GM21528 (cell line): ENCODE results near the gene CHRNA10.

Experiments
- ATAC-seq: cut with Tn5 transposase; IDR thresholded peaks from one replicate; pipeline ENCODE4 v1.9.1; 2021; ENCODE audit warnings: mild to moderate bottlenecking, moderate library complexity; ENCODE audit not compliant: unreplicated experiment, low FRiP score

CHRNA10 gene

GRCh38 chr11:3637201-3637600 is 34.0 kb downstream of the CHRNA10 start:
- ATAC-seq, result no peak

GRCh38 chr11:3635641-3636375 is 35.4 kb downstream of the CHRNA10 start:
- no peak for ATAC-seq

- ATAC-seq, result no peak
Observed at GRCh38 chr11:3632070-3632660, 39.0 kb downstream of the CHRNA10 start.

GRCh38 chr11:3631331-3631730 is 39.9 kb downstream of the CHRNA10 start:
- no peak for ATAC-seq

GRCh38 chr11:3627291-3627690 is 43.9 kb downstream of the CHRNA10 start:
- ATAC-seq, result no peak

- no peak for ATAC-seq
Observed at GRCh38 chr11:3626250-3626960, 44.8 kb downstream of the CHRNA10 start.

- ATAC-seq, result no peak
Observed at GRCh38 chr11:3623767-3624458, 47.3 kb downstream of the CHRNA10 start.

- ATAC-seq, result no peak
Observed at GRCh38 chr11:3623121-3623520, 48.1 kb downstream of the CHRNA10 start.

GRCh38 chr11:3622521-3622920 is 48.7 kb downstream of the CHRNA10 start:
- no peak for ATAC-seq

- no peak for ATAC-seq
Observed at GRCh38 chr11:3617990-3618389, 53.2 kb downstream of the CHRNA10 start.

- ATAC-seq, result no peak
Observed at GRCh38 chr11:3616721-3617460, 54.3 kb downstream of the CHRNA10 start.

- ATAC-seq, result no peak
Observed at GRCh38 chr11:3615998-3616397, 55.2 kb downstream of the CHRNA10 start.
